HepG2 (cell line): ENCODE results near the gene FAM187B. TPM values are rescaled to one million over a fixed set of nuclear protein-coding genes. Genes with fewer than 3 reads are reported as not detected.
A peak's percentile ranks its signal among the peaks of the same experiment; 100 is the strongest.

Experiments used
- ARID4A ChIP-seq: sonication (generic); formaldehyde crosslinking; IDR thresholded peaks from 2 replicates; pipeline ENCODE4 v1.5.0; 2020; ENCODE audit warnings: mild to moderate bottlenecking, missing genetic modification reagents, borderline replicate concordance
- BORCS8-MEF2B ChIP-seq: sonication (generic); formaldehyde crosslinking; IDR thresholded peaks from 2 replicates; pipeline ENCODE4 v1.8.0; 2022; ENCODE audit warnings: mild to moderate bottlenecking, missing genetic modification reagents
- CSRNP1 ChIP-seq: sonication (generic); formaldehyde crosslinking; IDR thresholded peaks from 2 replicates; pipeline ENCODE4 v1.8.1; 2023; ENCODE audit warnings: mild to moderate bottlenecking, missing genetic modification reagents
- ISL2 ChIP-seq: sonication (generic); formaldehyde crosslinking; IDR thresholded peaks from 2 replicates; pipeline ENCODE4 v1.5.0; 2020; ENCODE audit warnings: missing genetic modification reagents
- KDM3A ChIP-seq: IDR thresholded peaks from 2 replicates; pipeline ENCODE4 v1.6.1; 2018; ENCODE audit warnings: low read depth, missing compliant biosample characterization
- MIER2 ChIP-seq: IDR thresholded peaks from 2 replicates; pipeline ENCODE4 v1.6.1; 2016; ENCODE audit warnings: missing biosample characterization, missing genetic modification reagents
- MIXL1 ChIP-seq: IDR thresholded peaks from 2 replicates; pipeline ENCODE4 v1.6.1; 2016
- MZF1 ChIP-seq: sonication (generic); formaldehyde crosslinking; IDR thresholded peaks from 2 replicates; pipeline ENCODE4 v1.8.1; 2023; ENCODE audit warnings: mild to moderate bottlenecking, missing genetic modification reagents, borderline replicate concordance
- PRMT3 ChIP-seq: sonication (generic); formaldehyde crosslinking; IDR thresholded peaks from 2 replicates; pipeline ENCODE4 v1.8.1; 2022; ENCODE audit warnings: low read depth, mild to moderate bottlenecking, moderate library complexity, missing genetic modification reagents, borderline replicate concordance
- RXRA ChIP-seq: sonication (generic); formaldehyde crosslinking; IDR thresholded peaks from 2 replicates; pipeline ENCODE4 v1.5.1; 2020; ENCODE audit warnings: missing genetic modification reagents
- SMARCE1 ChIP-seq: fragments of 450-650 bp; IDR thresholded peaks from 2 replicates; pipeline ENCODE4 v1.6.1; 2017; ENCODE audit warnings: borderline replicate concordance
- SNRNP70 ChIP-seq: fragments of 200-400 bp; formaldehyde crosslinking; IDR thresholded peaks from 2 replicates; pipeline ENCODE4 v1.6.1; 2017; ENCODE audit warnings: mild to moderate bottlenecking, low read depth, low read length, moderate library complexity
- SRSF1 ChIP-seq: fragments of 200-400 bp; formaldehyde crosslinking; optimal IDR thresholded peaks from 2 replicates; pipeline ENCODE3; 2017; ENCODE audit warnings: mild to moderate bottlenecking, low read depth, low read length, moderate library complexity
- ZBTB33 ChIP-seq: sonication (generic); formaldehyde crosslinking; IDR thresholded peaks from 2 replicates; pipeline ENCODE4 v1.4.0; 2020; ENCODE audit warnings: missing genetic modification reagents
- ZMYM3 ChIP-seq: sonication (generic); formaldehyde crosslinking; IDR thresholded peaks from 2 replicates; pipeline ENCODE4 v1.5.1; 2020; ENCODE audit warnings: mild to moderate bottlenecking, missing genetic modification reagents
- ZNF317 ChIP-seq: sonication (generic); formaldehyde crosslinking; IDR thresholded peaks from 2 replicates; pipeline ENCODE4 v1.5.0; 2020; ENCODE audit warnings: mild to moderate bottlenecking, missing genetic modification reagents
- ZNF414 ChIP-seq: sonication (generic); formaldehyde crosslinking; IDR thresholded peaks from 2 replicates; pipeline ENCODE4 v1.5.0; 2020; ENCODE audit warnings: missing genetic modification reagents
- ZNF567 ChIP-seq: sonication (generic); formaldehyde crosslinking; IDR thresholded peaks from 2 replicates; pipeline ENCODE4 v1.8.1; 2023; ENCODE audit warnings: mild to moderate bottlenecking, missing genetic modification reagents, borderline replicate concordance
- ZNF576 ChIP-seq: sonication (generic); formaldehyde crosslinking; IDR thresholded peaks from 2 replicates; pipeline ENCODE4 v1.4.0; 2020; ENCODE audit warnings: mild to moderate bottlenecking, missing genetic modification reagents
- ZNF652 ChIP-seq: IDR thresholded peaks from 2 replicates; pipeline ENCODE4 v1.6.1; 2016; ENCODE audit warnings: low read depth, borderline replicate concordance
- polyA plus RNA-seq, 8 experiments: library from polyadenylated mRNA; depleted of rRNA in 3 of 8; stranded (reverse) in 7 of 8; unstranded in 1 of 8; fragments of >200 nt; fragmentation: Illumina TruSeq in 4 of 8; extraction: Trizol in 4 of 8; gene quantifications; 2 replicates each; pipeline versions ENCODE4 v1.2.1 to v1.2.3, GENCODE V29; 2011 to 2016; ENCODE audit warnings: low read depth in 4 of 8, missing spikeins in 1 of 8, mixed read lengths in 1 of 8; ENCODE audit not compliant: insufficient read depth in 1 of 8
- total RNA-seq, 5 experiments: library from RNA; depleted of rRNA; stranded (reverse); fragments of >200 nt; fragmentation: Illumina TruSeq; extraction: Trizol; gene quantifications; 2 replicates each; pipeline ENCODE4 v1.2.3, GENCODE V29; 2016; ENCODE audit warnings: low read depth in 1 of 5

Gene FAM187B
- total and polyA plus RNA-seq, 2 of the 13 experiments (the other 11 are each of a cell fraction or from before 2014, with no cell fraction given), result not detected

- TF ChIP-seq ZNF414 (CRISPR knock-in tag), result peak; percentile 92
- peak; percentile 81; the same call in 1 of the 2 replicates for TF ChIP-seq CSRNP1
- peak; percentile 50; the same call in 1 of the 2 replicates for TF ChIP-seq MIER2 (CRISPR knock-in tag)
- TF ChIP-seq ZNF567 (CRISPR knock-in tag), result peak; percentile 55; the same call in 1 of the 2 replicates
- TF ChIP-seq ZNF317 (CRISPR knock-in tag), result peak; percentile 14; the same call in 1 of the 2 replicates
- TF ChIP-seq SMARCE1, result no peak
- peak; percentile 67 for TF ChIP-seq ISL2 (CRISPR knock-in tag)
- no peak for TF ChIP-seq ZNF652 (CRISPR knock-in tag)
- TF ChIP-seq BORCS8-MEF2B (CRISPR knock-in tag), result peak; percentile 88
- peak; percentile 85 for TF ChIP-seq ARID4A (CRISPR knock-in tag)
- peak; percentile 17 for TF ChIP-seq SRSF1
- peak; percentile 4; the same call in 1 of the 2 replicates for TF ChIP-seq MZF1
- no peak for TF ChIP-seq MIXL1 (CRISPR knock-in tag)
- no peak for TF ChIP-seq ZMYM3 (CRISPR knock-in tag)
- peak; percentile 46; the same call in 1 of the 2 replicates for TF ChIP-seq ZBTB33 (CRISPR knock-in tag)
- TF ChIP-seq RXRA, result peak; percentile 75; the same call in 1 of the 2 replicates
- no peak for TF ChIP-seq SNRNP70
- TF ChIP-seq ZNF576 (CRISPR knock-in tag), result no peak
- peak; percentile 44; the same call in 1 of the 2 replicates for TF ChIP-seq PRMT3 (CRISPR knock-in tag)
- TF ChIP-seq KDM3A (CRISPR knock-in tag), result peak; percentile 41; the same call in 1 of the 2 replicates
Measured at GRCh38 chr19:35248310-35249145, 20.0 kb upstream of the FAM187B start, which contains the start of gene LSR (continued).
